NB4 (cell line): ENCODE data around the gene NPB.

ENCODE experiments used
- CTCF ChIP-seq: IDR thresholded peaks from one replicate; pipeline ENCODE4 v1.5.1; 2012; ENCODE audit warnings: low read depth, low read length
- MAX ChIP-seq: IDR thresholded peaks from 2 replicates; pipeline ENCODE4 v1.6.1; 2011; ENCODE audit warnings: low read depth, low read length
- MYC ChIP-seq: IDR thresholded peaks from 2 replicates; pipeline ENCODE4 v1.6.1; 2011; ENCODE audit warnings: low read depth, low read length
- POLR2A ChIP-seq: IDR thresholded peaks from 2 replicates; pipeline ENCODE4 v1.6.1; 2011; ENCODE audit warnings: mild to moderate bottlenecking; ENCODE audit not compliant: insufficient read length; ENCODE audit errors: extremely low read depth

- TF ChIP-seq CTCF (no peak), MYC (no peak), POLR2A (no peak), MAX (no peak)
Observed at GRCh38 chr17:81944858-81945257, 42.8 kb downstream of the NPB start.
